ENCODE data around the gene CALHM4.

CALHM4 gene

GRCh38 chr6:116531675-116532570, 21.6 kb upstream of the CALHM4 start:
- H3K27me3 ChIP-seq (ENCODE audit: insufficient read depth, poor library complexity, severe bottlenecking): no peaks in the 10 kb centered on the region
- TF ChIP-seq, protein P1, sequence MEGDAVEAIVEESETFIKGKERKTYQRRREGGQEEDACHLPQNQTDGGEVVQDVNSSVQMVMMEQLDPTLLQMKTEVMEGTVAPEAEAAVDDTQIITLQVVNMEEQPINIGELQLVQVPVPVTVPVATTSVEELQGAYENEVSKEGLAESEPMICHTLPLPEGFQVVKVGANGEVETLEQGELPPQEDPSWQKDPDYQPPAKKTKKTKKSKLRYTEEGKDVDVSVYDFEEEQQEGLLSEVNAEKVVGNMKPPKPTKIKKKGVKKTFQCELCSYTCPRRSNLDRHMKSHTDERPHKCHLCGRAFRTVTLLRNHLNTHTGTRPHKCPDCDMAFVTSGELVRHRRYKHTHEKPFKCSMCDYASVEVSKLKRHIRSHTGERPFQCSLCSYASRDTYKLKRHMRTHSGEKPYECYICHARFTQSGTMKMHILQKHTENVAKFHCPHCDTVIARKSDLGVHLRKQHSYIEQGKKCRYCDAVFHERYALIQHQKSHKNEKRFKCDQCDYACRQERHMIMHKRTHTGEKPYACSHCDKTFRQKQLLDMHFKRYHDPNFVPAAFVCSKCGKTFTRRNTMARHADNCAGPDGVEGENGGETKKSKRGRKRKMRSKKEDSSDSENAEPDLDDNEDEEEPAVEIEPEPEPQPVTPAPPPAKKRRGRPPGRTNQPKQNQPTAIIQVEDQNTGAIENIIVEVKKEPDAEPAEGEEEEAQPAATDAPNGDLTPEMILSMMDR (IDR thresholded peaks at IDR 0.05; ENCODE audit: insufficient read depth, low read length): peak; percentile 71
- TF ChIP-seq, protein P2, sequence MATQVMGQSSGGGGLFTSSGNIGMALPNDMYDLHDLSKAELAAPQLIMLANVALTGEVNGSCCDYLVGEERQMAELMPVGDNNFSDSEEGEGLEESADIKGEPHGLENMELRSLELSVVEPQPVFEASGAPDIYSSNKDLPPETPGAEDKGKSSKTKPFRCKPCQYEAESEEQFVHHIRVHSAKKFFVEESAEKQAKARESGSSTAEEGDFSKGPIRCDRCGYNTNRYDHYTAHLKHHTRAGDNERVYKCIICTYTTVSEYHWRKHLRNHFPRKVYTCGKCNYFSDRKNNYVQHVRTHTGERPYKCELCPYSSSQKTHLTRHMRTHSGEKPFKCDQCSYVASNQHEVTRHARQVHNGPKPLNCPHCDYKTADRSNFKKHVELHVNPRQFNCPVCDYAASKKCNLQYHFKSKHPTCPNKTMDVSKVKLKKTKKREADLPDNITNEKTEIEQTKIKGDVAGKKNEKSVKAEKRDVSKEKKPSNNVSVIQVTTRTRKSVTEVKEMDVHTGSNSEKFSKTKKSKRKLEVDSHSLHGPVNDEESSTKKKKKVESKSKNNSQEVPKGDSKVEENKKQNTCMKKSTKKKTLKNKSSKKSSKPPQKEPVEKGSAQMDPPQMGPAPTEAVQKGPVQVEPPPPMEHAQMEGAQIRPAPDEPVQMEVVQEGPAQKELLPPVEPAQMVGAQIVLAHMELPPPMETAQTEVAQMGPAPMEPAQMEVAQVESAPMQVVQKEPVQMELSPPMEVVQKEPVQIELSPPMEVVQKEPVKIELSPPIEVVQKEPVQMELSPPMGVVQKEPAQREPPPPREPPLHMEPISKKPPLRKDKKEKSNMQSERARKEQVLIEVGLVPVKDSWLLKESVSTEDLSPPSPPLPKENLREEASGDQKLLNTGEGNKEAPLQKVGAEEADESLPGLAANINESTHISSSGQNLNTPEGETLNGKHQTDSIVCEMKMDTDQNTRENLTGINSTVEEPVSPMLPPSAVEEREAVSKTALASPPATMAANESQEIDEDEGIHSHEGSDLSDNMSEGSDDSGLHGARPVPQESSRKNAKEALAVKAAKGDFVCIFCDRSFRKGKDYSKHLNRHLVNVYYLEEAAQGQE (IDR thresholded peaks at IDR 0.05; ENCODE audit: insufficient replicate concordance, low read depth): no peak
- no peak for TF ChIP-seq GABPA (IDR thresholded peaks at IDR 0.05; ENCODE audit: low read depth)
- no peak overlapping the region for H3K27ac ChIP-seq (replicated peaks)
- DNase-seq (ENCODE audit: low read depth in 1 of 2, low spot score in 1 of 2): peak; percentile 42 to 73
- no peak overlapping the region for H3K4me3 ChIP-seq (replicated peaks; ENCODE audit: insufficient read depth, low read length)

DNA sequence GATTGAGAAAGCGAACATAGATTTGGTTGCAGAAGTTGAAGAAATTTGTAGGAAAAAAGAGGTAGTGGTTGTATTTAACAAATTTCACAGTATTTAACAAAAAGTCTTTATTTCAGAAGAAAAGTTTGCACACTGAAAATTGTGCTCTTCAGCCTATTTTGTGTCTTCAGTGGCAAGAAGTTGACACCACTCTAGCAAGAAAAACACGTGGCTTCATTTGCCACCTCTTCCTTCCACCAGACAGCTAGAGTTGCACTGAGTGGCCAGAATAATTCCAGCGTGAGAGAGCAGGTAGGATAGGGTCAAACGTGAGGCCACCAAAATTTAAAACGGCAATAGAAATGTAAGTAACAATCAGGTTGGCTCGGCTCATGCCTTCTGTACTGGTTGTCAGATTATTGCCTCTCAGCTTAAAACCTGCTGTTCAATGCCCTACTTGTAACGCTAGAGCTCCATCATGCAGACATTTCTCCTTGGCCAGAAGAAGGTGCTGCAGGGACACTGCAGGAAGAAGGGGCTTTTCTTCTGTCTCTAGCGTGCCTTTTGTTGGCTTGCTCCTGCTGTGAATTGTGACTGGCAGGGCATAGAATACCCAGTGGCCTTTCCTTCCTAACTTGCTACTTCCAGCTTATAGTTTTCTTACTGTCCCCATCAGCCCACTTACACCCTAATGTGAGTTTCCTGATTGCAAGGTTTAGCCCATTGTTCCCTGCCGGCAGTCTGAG, 20.2 kb upstream of the CALHM4 start:
- DNase-seq (ENCODE audit: low read depth in 1 of 2, low spot score in 1 of 2): no peak
- Histone ChIP-seq H3K27ac (replicated peaks) (no peak overlapping the region), H3K4me3 (replicated peaks; ENCODE audit: insufficient read depth, low read length) (no peak overlapping the region), H3K27me3 (ENCODE audit: insufficient read depth, poor library complexity, severe bottlenecking) (no peaks in the 10 kb centered on the region)
- TF ChIP-seq, protein P2 (IDR thresholded peaks at IDR 0.05; ENCODE audit: insufficient replicate concordance, low read depth): no peak
- TF ChIP-seq SPI1 (IDR thresholded peaks at IDR 0.05; ENCODE audit: borderline replicate concordance, low read depth): peak; percentile 29; the same call in 1 of the 2 replicates

DNA sequence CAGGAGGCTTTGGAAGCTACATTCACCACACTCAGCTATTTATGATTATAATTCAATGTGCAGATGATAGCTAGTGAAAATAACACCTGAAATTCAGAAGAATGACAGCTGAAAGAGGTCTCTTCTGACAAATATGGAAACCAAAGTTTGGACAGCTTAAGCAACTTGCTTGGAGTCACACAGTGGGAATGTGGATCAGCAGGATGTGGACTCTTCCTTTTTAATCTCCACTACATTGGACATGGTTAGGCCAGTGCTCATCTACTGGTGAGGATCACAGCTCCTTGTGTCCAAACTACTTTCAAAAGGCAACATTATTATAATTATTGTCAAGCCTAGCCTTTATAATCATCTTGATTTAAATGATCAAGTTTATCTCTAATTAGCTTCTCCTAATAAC, 18.4 kb upstream of the CALHM4 start:
- H3K27me3 ChIP-seq (ENCODE audit: insufficient read depth, poor library complexity, severe bottlenecking): no peaks in the 10 kb centered on the region
- no peak for TF ChIP-seq SPI1 (IDR thresholded peaks at IDR 0.05; ENCODE audit: borderline replicate concordance, low read depth)
- TF ChIP-seq, protein P2 (IDR thresholded peaks at IDR 0.05; ENCODE audit: insufficient replicate concordance, low read depth): no peak
- TF ChIP-seq GABPA (IDR thresholded peaks at IDR 0.05; ENCODE audit: low read depth): no peak
- TF ChIP-seq POLR2AphosphoS5 (IDR thresholded peaks at IDR 0.05; ENCODE audit: low read depth): no peak
- TF ChIP-seq, protein P1 (IDR thresholded peaks at IDR 0.05; ENCODE audit: insufficient read depth, low read length): no peak
- DNase-seq (ENCODE audit: low read depth in 1 of 2, low spot score in 1 of 2): no peak
- no peak overlapping the region for H3K4me3 ChIP-seq (replicated peaks; ENCODE audit: insufficient read depth, low read length)
- no peak overlapping the region for H3K27ac ChIP-seq (replicated peaks)
